DOHH2 (cell line): Measurements from ENCODE around the gene VPS37D.

Experiments
- H3F3A ChIP-seq: fragments of 200-600 bp; sonication (generic), shearing (Covaris generic); 2 replicates; pipeline ENCODE4 v1.6.0; 2016; ENCODE audit warnings: antibody characterized with exemption, mild to moderate bottlenecking; ENCODE audit not compliant: control insufficient read depth, insufficient read depth
- H3K27ac ChIP-seq: fragments of 200-600 bp; sonication (generic); 2 replicates; pipeline ENCODE4 v1.5.1; 2014; ENCODE audit warnings: low read depth, mild to moderate bottlenecking, low read length, moderate library complexity
- H3K27me3 ChIP-seq: fragments of 200-600 bp; sonication (generic); 2 replicates; pipeline ENCODE4 v1.6.1; 2014; ENCODE audit warnings: mild to moderate bottlenecking, low read length, mixed read lengths; ENCODE audit not compliant: control insufficient read depth
- H3K36me3 ChIP-seq: fragments of 200-600 bp; sonication (generic); 2 replicates; pipeline ENCODE4 v1.6.1; 2014; ENCODE audit warnings: mild to moderate bottlenecking, low read length, moderate library complexity, mixed read lengths; ENCODE audit not compliant: control insufficient read depth
- H3K4me1 ChIP-seq: fragments of 200-600 bp; sonication (generic); 2 replicates; pipeline ENCODE4 v1.6.1; 2014; ENCODE audit warnings: mild to moderate bottlenecking, low read length, mixed read lengths; ENCODE audit not compliant: control insufficient read depth
- H3K4me2 ChIP-seq: fragments of 200-600 bp; sonication (generic); 2 replicates; pipeline ENCODE4 v1.6.0; 2014; ENCODE audit warnings: mild to moderate bottlenecking, low read length, moderate library complexity
- H3K4me3 ChIP-seq: fragments of 200-600 bp; sonication (generic); 2 replicates; pipeline ENCODE4 v1.5.1; 2014; ENCODE audit warnings: mild to moderate bottlenecking, low read length, mixed read lengths
- H3K79me2 ChIP-seq: fragments of 200-600 bp; sonication (generic); 2 replicates; pipeline ENCODE4 v1.6.1; 2014; ENCODE audit warnings: mild to moderate bottlenecking, low read length, mixed read lengths; ENCODE audit not compliant: control insufficient read depth
- H3K9me2 ChIP-seq: fragments of 200-600 bp; sonication (generic); replicated peaks from 2 replicates; pipeline ENCODE4 v1.6.1; 2014; ENCODE audit warnings: mild to moderate bottlenecking, low read length, mixed read lengths; ENCODE audit not compliant: control insufficient read depth
- H3K9me3 ChIP-seq: fragments of 200-600 bp; sonication (generic); 2 replicates; pipeline ENCODE4 v1.6.1; 2014; ENCODE audit warnings: antibody characterized with exemption, low read length, mixed read lengths; ENCODE audit not compliant: control insufficient read depth, insufficient read depth
- H4K20me1 ChIP-seq: fragments of 200-600 bp; sonication (generic); 2 replicates; pipeline ENCODE4 v1.6.0; 2014; ENCODE audit warnings: low read depth, mild to moderate bottlenecking, antibody characterized with exemption, low read length, moderate library complexity; ENCODE audit not compliant: control insufficient read depth, insufficient read depth
- CTCF ChIP-seq: fragments of 200-600 bp; sonication (generic); IDR thresholded peaks from one replicate; pipeline ENCODE4 v1.5.1; 2014; ENCODE audit warnings: antibody characterized with exemption, mild to moderate bottlenecking, low read depth, low read length; ENCODE audit not compliant: poor library complexity, severe bottlenecking
- EZH2phosphoT487 ChIP-seq: fragments of 200-600 bp; sonication (generic); IDR thresholded peaks from 2 replicates; pipeline ENCODE4 v1.6.1; 2017; ENCODE audit warnings: borderline replicate concordance, mild to moderate bottlenecking, antibody characterized with exemption, low read length, moderate library complexity, mixed read lengths

VPS37D gene

GRCh38 chr7:73663033-73663432 is 4.6 kb upstream of the VPS37D start:
- no peak overlapping the region for H3K4me3 ChIP-seq
- no peaks in the 10 kb centered on the region for H3K79me2 ChIP-seq
- H3K9me2 ChIP-seq, result no peaks in the 10 kb centered on the region
- H3K4me2 ChIP-seq, result no peak overlapping the region
- H4K20me1 ChIP-seq, result no peaks in the 10 kb centered on the region
- no peak overlapping the region for H3K27ac ChIP-seq
- peaks cover 3% of the 10 kb centered on the region; the same call in 1 of the 2 replicates for H3K4me1 ChIP-seq
- peaks cover 7% of the 10 kb centered on the region; the same call in 1 of the 2 replicates for H3K9me3 ChIP-seq
- H3K27me3 ChIP-seq, result peaks cover 16% of the 10 kb centered on the region
- TF ChIP-seq EZH2phosphoT487 (no peak), CTCF (no peak)
- H3F3A ChIP-seq, result no peaks in the 10 kb centered on the region
- no peaks in the 10 kb centered on the region for H3K36me3 ChIP-seq

GRCh38 chr7:73668103-73668885 is 663 bp downstream of the VPS37D start:
- no peaks in the 10 kb centered on the region for H3K79me2 ChIP-seq
- H3K27ac ChIP-seq, result peak overlapping the region; percentile 9; the same call in 1 of the 2 replicates
- H3K36me3 ChIP-seq, result no peaks in the 10 kb centered on the region

GRCh38 chr7:73668886-73669230 is 1.2 kb downstream of the VPS37D start:
- Histone ChIP-seq H3K36me3 (no peaks in the 10 kb centered on the region), H3K9me2 (no peaks in the 10 kb centered on the region), H3K4me1 (peaks cover 15% of the 10 kb centered on the region), H3K79me2 (no peaks in the 10 kb centered on the region), H3K4me2 (peak overlapping the region; percentile 83), H3K4me3 (peak overlapping the region; percentile 69), H3F3A (no peaks in the 10 kb centered on the region), H3K27ac (peak overlapping the region; percentile 9; the same call in 1 of the 2 replicates), H3K9me3 (no peaks in the 10 kb centered on the region), H3K27me3 (peaks cover 13% of the 10 kb centered on the region), H4K20me1 (peaks cover 6% of the 10 kb centered on the region; the same call in 1 of the 2 replicates)
- TF ChIP-seq CTCF, result no peak
- no peak for TF ChIP-seq EZH2phosphoT487

More at GRCh38 chr7:73668103-73668885, 663 bp downstream of the VPS37D start:
- H3K4me2 ChIP-seq, result peak overlapping the region; percentile 83
- peaks cover 2% of the 10 kb centered on the region; the same call in 1 of the 2 replicates for H4K20me1 ChIP-seq
- H3K9me3 ChIP-seq, result peaks cover under 1% of the 10 kb centered on the region; the same call in 1 of the 2 replicates
- TF ChIP-seq CTCF, result no peak
- no peak for TF ChIP-seq EZH2phosphoT487
- H3K4me1 ChIP-seq, result peaks cover 15% of the 10 kb centered on the region
- H3K4me3 ChIP-seq, result peak overlapping the region; percentile 69
- no peaks in the 10 kb centered on the region for H3K9me2 ChIP-seq
- H3K27me3 ChIP-seq, result peaks cover 13% of the 10 kb centered on the region
- no peaks in the 10 kb centered on the region for H3F3A ChIP-seq
